COLO829 (cell line): ENCODE data around the gene SLC44A3.
"Not testable (repeated sequence)": the region's sequence is repeated elsewhere in the genome, so short reads cannot be mapped to it uniquely, and the experiment has no call there.

Experiments
- DNase-seq: peaks from one replicate; pipeline ENCODE4 v3.0.0; 2012; ENCODE audit warnings: low spot score

Gene SLC44A3

DNA sequence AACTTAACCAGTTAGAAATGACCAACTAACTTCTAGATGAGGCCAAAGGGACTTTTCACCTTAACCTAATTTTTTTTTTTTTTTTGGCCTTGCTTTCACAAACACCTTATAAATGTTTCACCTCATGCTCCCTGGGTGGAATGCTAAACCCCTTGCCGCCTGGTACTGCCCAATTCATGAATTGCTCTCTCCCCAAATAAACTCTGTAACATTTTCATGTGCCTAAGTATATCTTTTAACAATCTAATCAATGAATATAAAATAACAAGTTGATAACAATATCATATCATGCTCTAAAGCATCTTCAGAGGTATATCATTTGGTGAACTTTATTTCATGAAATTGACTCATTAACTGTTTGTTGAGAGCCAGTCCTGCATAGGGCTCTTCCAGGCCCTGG is 117.7 kb downstream of the SLC44A3 start:
- no peak for DNase-seq

DNA sequence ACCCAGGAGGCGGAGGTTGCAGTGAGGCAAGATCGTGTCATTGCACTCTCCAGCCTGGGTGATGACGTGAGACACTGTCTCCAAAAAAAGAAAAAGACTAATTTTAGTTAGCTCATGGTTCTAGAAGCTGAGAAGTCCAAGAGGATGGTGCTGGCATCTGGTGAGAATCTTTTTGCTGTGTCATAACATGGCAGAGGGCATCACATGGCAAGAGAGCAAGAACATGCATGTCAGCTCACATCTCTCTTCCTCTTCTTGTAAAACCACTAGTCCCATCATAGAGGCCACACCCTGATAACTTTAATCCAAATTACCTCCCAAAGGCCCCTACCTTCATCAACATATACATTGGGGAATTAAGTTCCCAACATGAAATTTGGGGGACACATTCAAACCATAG is 120.6 kb downstream of the SLC44A3 start:
- DNase-seq, result no peak

- not testable (repeated sequence) for DNase-seq
Observed at GRCh38 chr1:94941480-94941879, 121.3 kb downstream of the SLC44A3 start.

- no peak for DNase-seq
Observed at GRCh38 chr1:94942171-94943128, 122.3 kb downstream of the SLC44A3 start.
